NCI-H345 (cell line): ENCODE data around the gene TEPSIN.
A peak's percentile ranks its signal among the peaks of the same experiment; 100 is the strongest.

Experiments
- DNase-seq: peaks from one replicate; lab custom pipeline; 2025; lab: John Stamatoyannopoulos, UW

TEPSIN gene

GRCh38 chr17:81221371-81221841 is 17.4 kb downstream of the TEPSIN start:
- DNase-seq: no peak

- DNase-seq: no peak
Measured at GRCh38 chr17:81219476-81220180, 19.2 kb downstream of the TEPSIN start.

GRCh38 chr17:81218991-81219390 is 19.9 kb downstream of the TEPSIN start:
- no peak for DNase-seq

- no peak for DNase-seq
Measured at GRCh38 chr17:81218459-81218858, 20.4 kb downstream of the TEPSIN start.

- no peak for DNase-seq
Measured at GRCh38 chr17:81217491-81217890, 21.4 kb downstream of the TEPSIN start.

- DNase-seq: no peak
Measured at GRCh38 chr17:81213978-81214377, 24.9 kb downstream of the TEPSIN start.

GRCh38 chr17:81212365-81212764 is 26.5 kb downstream of the TEPSIN start:
- DNase-seq: no peak

- no peak for DNase-seq
Measured at GRCh38 chr17:81210868-81211267, 28.0 kb downstream of the TEPSIN start.

- no peak for DNase-seq
Measured at GRCh38 chr17:81210466-81210865, 28.4 kb downstream of the TEPSIN start.

GRCh38 chr17:81209141-81209540 is 29.7 kb downstream of the TEPSIN start:
- DNase-seq: no peak

GRCh38 chr17:81208651-81209050 is 30.2 kb downstream of the TEPSIN start:
- DNase-seq: no peak

GRCh38 chr17:81207610-81208581 is 31.0 kb downstream of the TEPSIN start:
- DNase-seq: peak; percentile 77

- no peak for DNase-seq
Measured at GRCh38 chr17:81206657-81207056, 32.2 kb downstream of the TEPSIN start.

- DNase-seq: no peak
Measured at GRCh38 chr17:81206166-81206565, 32.7 kb downstream of the TEPSIN start.

- DNase-seq: no peak
Measured at GRCh38 chr17:81204578-81204977, 34.3 kb downstream of the TEPSIN start.

GRCh38 chr17:81203136-81203535 is 35.7 kb downstream of the TEPSIN start:
- DNase-seq: no peak

GRCh38 chr17:81202318-81202717 is 36.5 kb downstream of the TEPSIN start:
- DNase-seq: no peak

GRCh38 chr17:81200695-81201580 is 37.9 kb downstream of the TEPSIN start:
- no peak for DNase-seq

GRCh38 chr17:81200201-81200600 is 38.7 kb downstream of the TEPSIN start:
- DNase-seq: no peak

GRCh38 chr17:81199482-81199830 is 39.4 kb downstream of the TEPSIN start:
- DNase-seq: no peak

- no peak for DNase-seq
Measured at GRCh38 chr17:81198826-81199481, 39.9 kb downstream of the TEPSIN start.
